Fibroblast of skin of left biceps (primary cell): Measurements from ENCODE around the gene AP5B1.

Experiments
- DNase-seq, 2 experiments: peaks; one replicate each; pipeline ENCODE4 v3.0.0-alpha.2; 2013; ENCODE audit warnings: low read depth in 2 of 2

Gene AP5B1, protein sequence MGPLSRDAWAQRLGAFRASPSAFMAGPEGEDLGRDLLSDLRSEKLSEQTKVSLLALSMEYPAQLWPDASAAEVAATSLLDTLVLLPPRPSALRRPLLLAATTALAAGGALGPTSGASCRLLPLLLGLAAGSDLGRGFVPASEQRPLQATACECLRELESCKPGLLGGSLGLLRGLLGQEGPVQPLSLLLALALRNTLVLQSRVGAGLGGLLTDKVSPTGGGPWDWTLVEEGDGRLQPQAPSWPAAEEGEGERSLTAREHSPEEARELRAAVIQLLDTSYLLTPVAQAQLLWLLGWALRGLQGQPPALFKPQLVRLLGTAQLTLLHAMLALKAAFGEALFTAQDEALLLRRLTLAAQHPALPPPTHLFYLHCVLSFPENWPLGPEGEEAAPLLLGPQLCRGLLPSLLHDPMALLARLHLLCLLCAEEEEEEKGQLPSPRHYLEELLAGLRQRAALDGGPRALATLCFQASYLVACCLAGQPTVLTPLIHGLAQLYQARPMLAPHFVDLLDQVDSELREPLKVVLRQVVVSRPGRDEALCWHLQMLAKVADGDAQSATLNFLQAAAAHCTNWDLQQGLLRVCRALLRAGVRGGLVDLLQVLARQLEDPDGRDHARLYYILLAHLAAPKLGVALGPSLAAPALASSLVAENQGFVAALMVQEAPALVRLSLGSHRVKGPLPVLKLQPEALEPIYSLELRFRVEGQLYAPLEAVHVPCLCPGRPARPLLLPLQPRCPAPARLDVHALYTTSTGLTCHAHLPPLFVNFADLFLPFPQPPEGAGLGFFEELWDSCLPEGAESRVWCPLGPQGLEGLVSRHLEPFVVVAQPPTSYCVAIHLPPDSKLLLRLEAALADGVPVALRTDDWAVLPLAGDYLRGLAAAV

DNA sequence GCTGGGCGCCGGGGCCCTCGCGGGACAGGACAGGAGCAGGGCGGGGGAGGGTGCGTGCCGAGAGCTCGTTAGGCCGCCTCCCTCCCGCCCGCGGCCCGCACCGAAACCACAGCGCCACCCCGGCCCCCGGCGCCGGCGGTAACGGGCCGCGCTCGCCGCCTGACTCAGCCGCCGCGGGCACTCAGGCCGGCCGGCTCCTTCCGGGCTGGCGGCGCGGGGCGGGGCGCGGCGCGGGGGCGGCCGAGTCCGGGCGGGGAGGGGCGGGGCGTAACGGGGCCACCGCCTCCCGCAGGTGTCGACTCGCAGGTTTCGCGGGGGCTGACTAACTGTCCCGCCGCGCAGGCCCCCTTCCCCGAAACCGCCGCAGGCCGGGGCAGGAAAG, at the start of gene AP5B1:
Gene AP5B1 (minus strand): TSS at position 207 of the 382 bp plus-strand sequence. CDS start 385 bp downstream, outside the sequence.
- DNase-seq, result peak in 1 of 2 experiments; percentile 6

GRCh38 chr11:65829459-65829858, 48.7 kb upstream of the AP5B1 start:
- DNase-seq, result no peak

DNA sequence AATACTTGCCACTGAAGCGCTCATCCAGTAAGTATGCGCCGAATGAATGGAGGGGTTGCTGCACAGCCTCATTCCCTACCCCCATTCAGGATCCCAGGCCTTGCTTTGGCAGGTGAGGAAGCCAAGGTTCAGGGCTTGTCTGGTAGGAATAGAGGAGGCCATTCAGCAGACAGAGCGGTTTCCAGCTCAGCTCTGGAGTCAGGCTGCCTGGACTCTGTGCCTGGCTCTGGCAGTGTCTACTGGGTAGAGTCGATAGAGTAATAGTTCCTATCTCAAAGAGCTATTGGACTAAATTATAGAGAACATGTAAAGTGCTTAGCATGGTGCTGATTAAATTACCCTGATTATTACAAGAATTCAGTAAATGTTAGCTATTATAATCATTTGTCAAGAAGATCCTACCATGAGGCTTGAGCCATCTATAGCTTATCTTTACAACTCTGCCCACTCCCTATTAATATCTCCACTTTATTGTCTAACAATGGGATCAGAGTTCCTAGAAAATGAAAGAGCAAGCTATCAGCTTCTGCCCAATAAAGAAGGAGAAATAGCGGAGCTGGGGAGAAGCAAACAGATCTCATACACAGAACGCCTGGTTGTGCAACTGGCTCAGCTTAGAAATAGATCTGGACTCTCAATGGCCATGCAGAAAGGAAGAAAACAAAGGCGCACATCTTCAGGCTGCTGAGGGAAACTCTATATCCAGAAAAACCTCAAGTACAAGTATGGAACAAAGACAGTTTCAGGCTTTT, 46.4 kb upstream of the AP5B1 start:
- no peak for DNase-seq

DNA sequence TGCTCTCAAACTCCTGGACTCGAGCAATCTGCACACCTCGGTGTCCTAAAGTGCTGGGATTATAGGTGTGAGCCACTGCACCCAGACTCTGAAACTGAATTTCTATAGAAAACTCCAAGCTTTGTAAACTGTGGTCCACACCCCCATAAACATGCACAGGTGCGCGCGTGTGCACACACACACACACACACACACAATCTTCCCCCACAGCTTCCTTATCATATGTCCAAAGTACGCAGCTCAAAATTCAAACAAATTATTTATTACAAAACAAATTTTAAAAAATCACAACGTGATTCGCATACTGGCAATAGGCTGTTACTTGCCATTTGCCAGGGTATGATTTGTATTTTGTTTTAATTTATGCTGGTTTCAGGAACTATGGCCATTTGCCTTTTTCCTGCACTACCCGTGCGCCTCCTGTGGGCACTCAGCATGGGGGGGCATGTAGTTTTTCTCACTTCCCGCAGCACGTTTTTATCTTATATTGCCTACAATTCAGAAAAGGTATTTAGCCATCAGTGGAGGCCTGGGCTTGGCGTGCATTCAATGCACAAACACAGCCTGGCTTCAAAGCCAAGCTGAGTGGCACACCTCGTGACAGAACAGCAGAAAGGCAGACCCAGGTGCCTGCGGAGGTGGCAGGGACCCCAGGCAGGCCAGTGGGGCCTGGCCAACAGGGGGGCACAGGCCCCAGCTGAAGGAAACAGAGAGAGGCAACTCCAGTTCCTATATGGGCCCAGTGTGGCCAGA, 42.2 kb upstream of the AP5B1 start:
- DNase-seq, result no peak

GRCh38 chr11:65821107-65821506, 40.3 kb upstream of the AP5B1 start:
- no peak for DNase-seq

DNA sequence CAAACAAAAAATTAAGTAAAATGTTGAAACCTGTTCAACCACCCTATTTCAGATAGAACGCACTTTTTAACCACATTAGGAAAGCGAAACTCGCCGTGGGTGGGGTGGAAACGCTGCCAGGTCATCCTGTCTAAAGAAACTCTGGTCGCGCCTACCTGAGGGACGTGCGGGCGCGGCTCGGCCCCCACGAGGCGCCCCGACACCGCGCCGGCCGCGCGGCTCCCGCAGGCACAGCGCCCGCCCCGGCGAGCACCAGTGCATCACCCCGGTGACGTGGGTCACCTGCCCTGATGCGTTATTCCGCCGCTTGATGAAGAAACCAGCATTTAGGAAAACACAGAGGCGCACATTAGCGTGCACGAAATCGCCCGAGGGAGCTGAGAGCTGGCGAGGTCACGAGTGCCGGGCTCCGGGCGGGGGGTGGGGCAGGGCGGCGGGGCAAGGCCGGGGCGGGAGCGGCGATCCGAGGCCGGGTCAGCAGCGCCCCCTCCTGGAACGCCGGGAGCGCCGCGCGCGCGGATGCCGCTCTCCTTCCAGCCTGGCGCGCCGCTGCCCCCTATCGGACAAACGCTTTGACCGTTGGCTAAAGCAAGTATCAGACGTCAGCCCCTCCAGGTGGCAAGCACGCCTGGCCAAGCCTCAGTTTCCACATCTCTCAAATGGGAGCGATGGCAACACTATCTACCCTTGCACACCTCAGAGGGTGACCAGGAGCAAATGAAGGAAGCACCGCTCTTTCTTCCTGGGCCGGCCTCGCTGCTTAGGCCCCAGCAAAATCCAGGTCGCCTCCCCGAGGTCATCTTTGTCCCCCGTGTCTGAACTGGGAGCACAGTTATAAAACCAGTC, 37.3 kb upstream of the AP5B1 start:
- DNase-seq, result peak; percentile 47 to 49

- DNase-seq, result no peak
These were observed 36.6 kb upstream of the AP5B1 start for GRCh38 chr11:65817312-65817834.

DNA sequence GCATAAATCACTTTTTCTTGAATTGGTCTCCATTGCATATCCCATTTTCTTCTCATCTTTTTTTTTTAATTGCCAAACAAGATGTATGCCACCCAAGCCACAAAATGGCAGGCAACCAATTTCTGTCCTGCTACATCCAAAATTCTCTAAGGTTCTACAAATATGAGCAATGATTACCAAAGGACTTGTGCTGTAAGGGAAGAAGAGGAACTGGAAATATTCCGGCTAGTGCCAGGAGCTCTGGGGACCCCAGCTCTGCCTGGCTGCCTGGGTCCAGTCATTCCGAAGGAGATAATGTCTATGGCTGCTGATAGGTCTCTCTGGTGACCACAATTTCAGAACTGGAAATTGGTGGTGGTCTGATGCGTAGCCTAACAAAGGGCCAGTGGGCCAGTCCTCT, 35.9 kb upstream of the AP5B1 start:
- no peak for DNase-seq

DNA sequence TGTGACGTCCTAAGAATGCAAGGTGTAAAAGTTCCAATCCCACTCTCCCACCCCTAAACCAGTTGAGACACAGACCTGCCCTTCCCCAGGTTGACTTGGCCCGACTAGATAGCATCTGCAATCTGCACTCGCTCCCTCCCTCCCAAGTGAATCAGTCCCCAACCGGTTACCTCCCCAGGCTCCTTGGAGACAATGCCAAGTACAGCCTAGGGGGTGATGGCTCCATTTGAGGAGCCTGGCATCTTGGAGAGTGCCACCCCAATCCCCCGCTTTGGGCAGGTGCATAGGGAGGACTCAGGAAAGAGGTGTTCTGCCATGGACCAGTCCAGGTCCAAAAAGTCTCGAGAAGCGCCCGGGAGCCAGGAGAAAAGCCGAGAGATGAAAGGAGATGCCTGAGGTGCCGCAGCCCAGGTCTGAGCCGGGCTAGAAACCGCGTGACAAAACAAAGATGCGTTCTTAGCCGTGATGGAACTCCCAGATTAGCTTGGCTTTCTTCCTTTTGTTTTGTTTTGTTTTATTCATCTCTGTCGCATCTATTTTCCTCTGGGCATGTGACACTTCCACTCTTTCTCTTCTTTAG, 34.3 kb upstream of the AP5B1 start:
- DNase-seq, result no peak

DNA sequence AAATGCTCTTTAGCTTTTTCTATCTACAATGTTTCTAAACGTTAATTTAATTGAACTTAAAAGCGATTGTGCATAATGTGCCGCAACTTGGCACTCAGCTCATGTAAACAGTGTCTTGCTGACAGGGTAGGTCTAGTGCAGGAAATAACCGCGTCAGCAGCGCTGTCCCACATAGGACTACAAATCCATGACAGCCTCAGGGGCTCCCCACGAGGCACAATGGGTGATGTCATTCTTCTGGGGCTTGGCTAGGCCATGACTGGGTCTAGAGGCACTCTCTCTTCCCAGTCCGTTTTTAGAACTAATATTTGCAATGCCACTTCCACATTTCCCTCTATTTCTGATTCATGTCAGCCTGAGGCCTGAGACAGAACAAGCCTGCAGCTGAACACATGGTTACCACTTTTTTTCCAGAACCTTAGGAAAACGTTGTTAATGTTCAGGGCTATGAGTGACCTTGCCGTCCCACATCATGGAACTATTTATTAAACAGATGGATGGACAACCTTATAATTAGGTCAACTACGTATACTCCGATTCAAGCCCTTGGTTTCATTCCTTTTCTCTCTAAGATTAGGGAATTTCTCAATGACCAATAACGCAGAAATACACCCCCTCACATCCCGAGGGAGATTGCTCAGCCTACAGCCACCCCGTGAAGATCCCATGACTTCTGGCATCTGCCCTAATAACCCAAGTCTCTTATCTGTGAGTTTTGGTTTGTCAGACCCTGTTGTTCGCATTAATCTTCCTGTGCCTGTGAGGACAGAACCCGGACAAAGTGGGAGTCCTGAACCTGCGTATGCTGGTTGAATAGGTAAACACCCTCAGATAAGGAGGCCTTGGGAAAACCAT, 33.6 kb upstream of the AP5B1 start:
- DNase-seq, result no peak

GRCh38 chr11:65811764-65812475, 31.1 kb upstream of the AP5B1 start:
- no peak for DNase-seq

DNA sequence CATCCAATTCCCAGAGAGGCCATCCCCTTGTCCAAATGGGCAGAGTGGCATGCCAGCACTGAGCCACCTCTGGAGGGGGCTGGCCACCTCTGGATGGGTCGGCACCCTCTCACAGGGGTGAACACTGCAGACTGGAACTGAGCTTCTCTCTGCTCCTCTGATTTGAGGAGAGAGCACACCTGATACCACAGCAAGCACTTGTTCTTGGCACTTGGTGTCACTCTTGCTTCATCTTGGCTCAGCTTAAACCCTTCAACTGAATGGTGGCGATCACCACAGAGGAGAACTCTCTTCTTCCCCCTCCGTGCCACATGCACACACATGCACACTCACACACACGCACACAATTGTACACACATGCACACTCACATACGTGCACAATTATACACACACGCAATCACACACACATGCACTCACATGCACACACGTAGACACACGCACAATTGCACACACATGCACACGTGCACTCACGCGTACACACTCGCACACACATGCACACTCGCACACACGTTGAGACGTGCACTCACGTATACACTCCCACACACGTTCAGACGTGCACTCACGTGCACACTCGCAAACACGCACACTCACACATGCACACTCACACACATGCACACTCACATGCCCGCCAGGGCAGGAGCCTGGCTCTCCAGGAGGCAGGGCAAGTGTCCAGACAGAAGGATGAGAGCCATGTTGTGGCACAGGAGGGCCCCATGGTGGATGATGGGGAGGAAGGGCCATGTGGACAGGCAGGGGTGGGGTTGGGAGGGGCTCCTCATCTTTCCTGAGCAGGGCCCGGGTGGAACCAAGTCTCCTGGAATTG, 29.5 kb upstream of the AP5B1 start:
- DNase-seq, result no peak

DNA sequence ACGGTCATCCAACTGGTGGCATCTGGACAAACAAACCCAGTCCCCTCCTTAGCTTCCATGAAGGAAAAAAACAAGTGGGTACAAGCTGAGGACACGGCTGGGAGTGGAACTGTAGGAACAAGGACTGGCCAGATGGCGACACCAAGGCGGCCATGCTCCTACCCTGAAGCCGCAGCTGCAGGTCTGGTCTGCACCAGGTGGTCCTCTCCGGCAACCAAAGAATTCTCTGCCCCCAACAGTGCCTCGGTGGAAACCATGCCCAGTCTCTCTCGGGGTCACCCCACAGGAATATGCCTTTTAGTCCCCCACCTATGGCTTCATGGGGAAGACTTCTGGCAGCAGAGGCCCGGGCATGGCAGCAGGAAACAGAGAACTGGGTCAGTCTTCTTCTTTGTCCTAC, 28.7 kb upstream of the AP5B1 start:
- no peak for DNase-seq

GRCh38 chr11:65808744-65809341, 28.1 kb upstream of the AP5B1 start:
- no peak for DNase-seq

- no peak for DNase-seq
These were observed 26.2 kb upstream of the AP5B1 start for GRCh38 chr11:65806979-65807378.

DNA sequence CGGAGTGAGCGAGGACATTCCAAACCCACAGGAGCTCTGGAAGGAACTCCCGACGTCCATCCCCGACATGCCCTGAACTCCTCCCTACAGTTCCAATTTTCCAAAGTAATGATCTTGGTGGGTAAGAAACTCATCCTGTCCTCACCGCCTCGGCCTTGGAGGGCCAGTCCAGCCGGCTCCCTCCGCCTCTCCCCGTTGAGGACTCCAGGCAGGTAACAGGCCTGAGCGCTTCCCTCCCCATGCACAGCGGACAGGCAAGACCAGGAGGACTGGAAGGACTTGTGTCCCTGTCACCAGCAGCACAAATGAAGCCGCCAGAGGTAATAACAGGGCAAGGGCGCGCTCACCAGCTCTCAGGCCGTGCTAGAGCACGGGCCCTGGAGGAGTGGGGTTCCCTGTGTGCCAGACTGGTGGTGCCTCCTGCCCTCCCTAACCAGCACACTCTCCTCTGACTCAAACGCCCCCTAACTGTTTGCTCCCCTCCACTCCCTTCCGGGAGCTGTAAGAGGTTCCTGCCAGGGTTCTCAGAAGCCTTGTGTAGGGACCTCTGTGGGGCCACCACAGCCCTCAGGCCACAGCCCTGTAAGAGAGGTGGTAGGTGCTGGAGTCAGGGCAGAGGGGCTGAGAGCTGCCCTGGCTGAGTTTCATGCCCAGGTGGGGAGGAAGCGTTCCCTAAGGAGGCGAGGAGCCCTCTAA, 23.2 kb upstream of the AP5B1 start:
- no peak for DNase-seq
